Osteocyte (in vitro differentiated cells): ENCODE measurements around the gene HIP1. TPM values are rescaled to one million over a fixed set of nuclear protein-coding genes. Genes with fewer than 3 reads are reported as not detected.
"Not testable (repeated sequence)": the region's sequence is repeated elsewhere in the genome, so short reads cannot be mapped to it uniquely, and the experiment has no call there.

ENCODE experiments used
- DNase-seq: peaks from one replicate; pipeline ENCODE4 v3.0.0; 2021; ENCODE audit warnings: mixed read lengths; ENCODE audit not compliant: unreplicated experiment; ENCODE audit errors: extremely low spot score
- H3K27ac Mint-ChIP-seq: one replicate; pipeline ENCODE4 v1.8.0; 2021; ENCODE audit warnings: mild to moderate bottlenecking, mixed read lengths; ENCODE audit not compliant: unreplicated experiment
- H3K27me3 Mint-ChIP-seq: one replicate; pipeline ENCODE4 v1.8.0; 2021; ENCODE audit warnings: mixed read lengths; ENCODE audit not compliant: unreplicated experiment
- H3K36me3 Mint-ChIP-seq: one replicate; pipeline ENCODE4 v1.8.0; 2021; ENCODE audit warnings: mixed read lengths; ENCODE audit not compliant: unreplicated experiment
- H3K4me1 Mint-ChIP-seq: one replicate; pipeline ENCODE4 v1.8.0; 2021; ENCODE audit warnings: mixed read lengths; ENCODE audit not compliant: unreplicated experiment
- H3K4me3 Mint-ChIP-seq: one replicate; pipeline ENCODE4 v1.8.0; 2021; ENCODE audit warnings: mild to moderate bottlenecking, moderate library complexity, mixed read lengths; ENCODE audit not compliant: unreplicated experiment
- H3K9me3 Mint-ChIP-seq: one replicate; pipeline ENCODE4 v1.8.0; 2021; ENCODE audit warnings: mixed read lengths; ENCODE audit not compliant: unreplicated experiment
- CTCF ChIP-seq: fragments of 200-600 bp; sonication (generic); IDR thresholded peaks from 2 replicates; pipeline ENCODE4 v1.5.0; 2021; ENCODE audit warnings: antibody characterized with exemption, mild to moderate bottlenecking, moderate library complexity
- total RNA-seq: library from RNA; stranded (reverse); gene quantifications from 2 replicates; pipeline ENCODE4 v1.2.1, GENCODE V29; 2021

HIP1 gene
- total RNA-seq, 1 donor from 2014 or later = 55.3 TPM

- H3K4me3 Mint-ChIP-seq = no peak overlapping the region
- peaks cover 7% of the 10 kb centered on the region for H3K36me3 Mint-ChIP-seq
- H3K27ac Mint-ChIP-seq = no peak overlapping the region
- peaks cover 11% of the 10 kb centered on the region for H3K4me1 Mint-ChIP-seq
- H3K27me3 Mint-ChIP-seq = no peaks in the 10 kb centered on the region
- no peak for TF ChIP-seq CTCF
- no peak for DNase-seq
- H3K9me3 Mint-ChIP-seq = no peaks in the 10 kb centered on the region
Observed at GRCh38 chr7:75688200-75689136, 50.3 kb downstream of the HIP1 start.

GRCh38 chr7:75687246-75688088 is 51.3 kb downstream of the HIP1 start:
- Mint-ChIP-seq H3K27me3 (no peaks in the 10 kb centered on the region), H3K9me3 (no peaks in the 10 kb centered on the region), H3K4me1 (peaks cover 11% of the 10 kb centered on the region), H3K27ac (no peak overlapping the region), H3K4me3 (no peak overlapping the region), H3K36me3 (peaks cover 5% of the 10 kb centered on the region)
- DNase-seq = no peak
- TF ChIP-seq CTCF = no peak

- no peak for TF ChIP-seq CTCF
- Mint-ChIP-seq H3K36me3 (peaks cover 6% of the 10 kb centered on the region), H3K9me3 (no peaks in the 10 kb centered on the region), H3K27ac (no peak overlapping the region), H3K4me1 (peaks cover 10% of the 10 kb centered on the region), H3K27me3 (no peaks in the 10 kb centered on the region), H3K4me3 (no peak overlapping the region)
- DNase-seq = no peak
Observed at GRCh38 chr7:75686551-75686950, 52.2 kb downstream of the HIP1 start.

- H3K27me3 Mint-ChIP-seq, DNase-seq, H3K27ac Mint-ChIP-seq, H3K4me1 Mint-ChIP-seq, H3K9me3 Mint-ChIP-seq, H3K4me3 Mint-ChIP-seq: not testable (repeated sequence)
- peaks cover 12% of the 10 kb centered on the region for H3K36me3 Mint-ChIP-seq
Observed at GRCh38 chr7:75682052-75682451, 56.7 kb downstream of the HIP1 start.

GRCh38 chr7:75679060-75679459 is 59.7 kb downstream of the HIP1 start:
- Mint-ChIP-seq H3K9me3 (peaks cover 4% of the 10 kb centered on the region), H3K27me3 (no peaks in the 10 kb centered on the region), H3K36me3 (peaks cover 12% of the 10 kb centered on the region), H3K27ac (no peak overlapping the region), H3K4me1 (no peaks in the 10 kb centered on the region), H3K4me3 (no peak overlapping the region)
- DNase-seq = no peak
- TF ChIP-seq CTCF = no peak
